Skin of body (tissue), 3 donors: ENCODE data around the gene ZFY. TPM values are rescaled to one million over a fixed set of nuclear protein-coding genes. Genes with fewer than 3 reads are reported as not detected.
"Not testable (repeated sequence)": the region's sequence is repeated elsewhere in the genome, so short reads cannot be mapped to it uniquely, and the experiment has no call there.

Experiments used
- DNase-seq: peaks from one replicate; lab custom pipeline; 2025; lab: John Stamatoyannopoulos, UW
- small RNA-seq: library from RNA; depleted of rRNA; stranded (forward); fragments of <200 nt; gene quantifications from one replicate; pipeline ENCODE3, GENCODE V24; 2014; ENCODE audit warnings: low replicate concordance
- total RNA-seq: library from RNA; depleted of rRNA; stranded (reverse); fragments of >200 nt; gene quantifications from one replicate; pipeline ENCODE4 v1.2.3, GENCODE V29; 2014

The ZFY gene
- total RNA-seq, 1 donor from 2014 or later: not detected

DNA sequence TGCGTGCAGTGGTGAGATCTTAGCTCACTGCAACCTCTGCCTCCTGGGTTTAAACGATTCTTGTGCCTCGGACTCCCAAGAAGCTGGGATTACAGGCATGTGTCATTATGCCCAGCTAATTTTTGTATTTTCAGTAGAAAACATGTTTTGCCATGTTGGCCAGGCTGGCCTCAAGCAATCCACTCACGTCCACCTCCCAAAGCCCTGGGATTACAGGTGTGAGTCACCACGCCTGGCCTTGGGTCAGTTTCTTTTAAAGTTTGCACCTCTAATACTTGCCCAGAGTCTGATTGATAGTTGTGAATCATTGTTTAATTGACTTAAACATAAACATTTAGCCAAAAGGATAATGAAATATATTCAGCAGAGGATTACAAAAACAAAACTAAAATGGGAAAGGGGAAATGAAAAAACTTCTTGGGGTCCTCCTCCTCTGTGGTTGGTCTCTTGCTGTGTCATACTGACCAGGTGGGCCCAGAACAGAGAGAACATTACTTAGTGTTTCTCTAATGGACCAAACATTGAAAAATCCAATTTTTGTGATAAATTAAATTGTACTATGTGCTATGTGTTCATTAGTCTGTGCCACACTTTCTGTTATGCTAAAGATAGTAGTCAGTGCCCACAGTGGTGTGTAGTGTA is 38.0 kb downstream of the ZFY start:
- DNase-seq: no peak

DNA sequence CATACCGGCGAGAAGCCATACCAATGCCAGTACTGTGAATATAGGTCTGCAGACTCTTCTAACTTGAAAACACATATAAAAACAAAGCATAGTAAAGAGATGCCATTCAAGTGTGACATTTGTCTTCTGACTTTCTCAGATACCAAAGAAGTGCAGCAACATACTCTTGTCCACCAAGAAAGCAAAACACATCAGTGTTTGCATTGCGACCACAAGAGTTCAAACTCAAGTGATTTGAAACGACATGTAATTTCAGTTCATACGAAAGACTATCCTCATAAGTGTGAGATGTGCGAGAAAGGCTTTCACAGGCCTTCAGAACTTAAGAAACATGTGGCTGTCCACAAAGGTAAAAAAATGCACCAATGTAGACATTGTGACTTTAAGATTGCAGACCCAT is 44.1 kb downstream of the ZFY start:
- no peak for DNase-seq

DNA sequence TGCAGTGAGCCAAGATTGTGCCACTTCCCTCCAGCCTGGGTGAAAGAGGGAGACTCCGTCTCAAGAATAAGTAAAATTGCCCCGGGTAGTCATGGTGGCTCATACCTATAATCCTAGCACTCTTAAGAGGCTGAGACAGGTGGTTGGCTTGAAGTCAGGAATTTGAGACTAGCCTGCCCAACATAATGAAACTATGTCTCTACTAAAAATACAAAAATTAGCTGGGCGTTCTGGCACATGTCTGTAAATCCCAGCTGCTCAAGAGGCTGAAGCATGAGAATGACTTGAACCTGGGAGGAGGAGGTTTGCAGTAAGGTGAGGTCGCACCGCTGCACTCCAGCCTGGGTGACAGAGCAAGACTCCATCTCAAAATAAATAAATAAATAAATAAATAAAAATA is 49.3 kb downstream of the ZFY start:
- DNase-seq: no peak

DNA sequence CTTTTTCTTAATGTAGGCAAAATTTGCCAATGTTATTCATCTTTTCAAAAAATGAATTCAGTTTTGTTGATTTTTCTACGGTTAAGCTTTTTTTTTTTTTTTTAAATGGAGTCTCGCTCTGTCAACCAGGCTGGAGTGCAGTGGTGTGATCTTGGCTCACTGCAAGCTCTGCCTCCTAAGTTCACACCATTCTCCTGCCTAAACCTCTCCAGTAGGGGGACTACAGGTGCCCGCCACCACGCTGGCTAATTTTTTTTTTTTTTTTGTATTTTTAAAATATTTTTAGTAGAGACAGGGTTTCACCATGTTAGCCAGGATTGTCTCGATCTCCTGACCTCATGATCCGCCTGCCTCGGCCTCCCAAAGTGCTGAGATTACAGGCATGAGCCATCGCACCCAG is 52.0 kb downstream of the ZFY start:
- DNase-seq: not testable (repeated sequence)

DNA sequence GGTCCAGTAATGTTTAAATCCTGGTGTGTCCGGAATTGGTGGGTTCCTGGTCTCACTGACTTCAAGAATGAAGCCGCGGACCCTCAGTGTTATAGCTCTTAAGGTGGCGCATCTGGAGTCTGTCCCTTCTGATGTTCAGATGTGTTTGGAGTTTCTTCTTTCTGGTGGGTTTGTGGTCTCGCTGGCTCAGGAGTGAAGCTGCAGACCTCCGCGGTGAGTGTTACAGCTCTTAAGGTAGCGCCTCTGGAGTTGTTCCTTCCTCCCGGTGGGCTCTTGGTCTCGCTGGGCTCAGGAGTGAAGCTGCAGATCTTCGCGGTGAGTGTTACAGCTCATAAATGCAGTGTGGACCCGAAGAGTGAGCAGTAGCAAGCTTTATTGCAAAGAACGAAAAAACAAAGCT is 62.2 kb downstream of the ZFY start:
- not testable (repeated sequence) for DNase-seq

DNA sequence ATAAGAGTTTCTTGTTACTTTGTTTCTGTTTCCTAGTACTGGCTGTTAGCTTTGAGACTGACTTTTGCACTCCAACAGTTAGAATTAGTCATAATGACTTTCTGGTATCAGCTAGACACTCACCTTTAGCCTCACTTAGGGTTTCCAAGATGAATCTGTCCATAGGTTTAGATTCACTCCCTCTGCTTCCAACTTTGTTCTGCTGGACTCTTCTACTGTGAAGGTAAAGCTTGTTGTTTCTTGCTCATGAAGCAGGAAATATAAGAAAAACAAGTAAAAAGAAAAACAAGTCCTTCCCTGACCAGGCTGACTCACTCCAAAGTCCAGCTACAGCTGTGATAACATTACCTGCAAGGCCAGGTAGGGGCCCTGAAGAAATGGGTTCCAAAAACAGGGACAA is 67.0 kb downstream of the ZFY start:
- no peak for DNase-seq

DNA sequence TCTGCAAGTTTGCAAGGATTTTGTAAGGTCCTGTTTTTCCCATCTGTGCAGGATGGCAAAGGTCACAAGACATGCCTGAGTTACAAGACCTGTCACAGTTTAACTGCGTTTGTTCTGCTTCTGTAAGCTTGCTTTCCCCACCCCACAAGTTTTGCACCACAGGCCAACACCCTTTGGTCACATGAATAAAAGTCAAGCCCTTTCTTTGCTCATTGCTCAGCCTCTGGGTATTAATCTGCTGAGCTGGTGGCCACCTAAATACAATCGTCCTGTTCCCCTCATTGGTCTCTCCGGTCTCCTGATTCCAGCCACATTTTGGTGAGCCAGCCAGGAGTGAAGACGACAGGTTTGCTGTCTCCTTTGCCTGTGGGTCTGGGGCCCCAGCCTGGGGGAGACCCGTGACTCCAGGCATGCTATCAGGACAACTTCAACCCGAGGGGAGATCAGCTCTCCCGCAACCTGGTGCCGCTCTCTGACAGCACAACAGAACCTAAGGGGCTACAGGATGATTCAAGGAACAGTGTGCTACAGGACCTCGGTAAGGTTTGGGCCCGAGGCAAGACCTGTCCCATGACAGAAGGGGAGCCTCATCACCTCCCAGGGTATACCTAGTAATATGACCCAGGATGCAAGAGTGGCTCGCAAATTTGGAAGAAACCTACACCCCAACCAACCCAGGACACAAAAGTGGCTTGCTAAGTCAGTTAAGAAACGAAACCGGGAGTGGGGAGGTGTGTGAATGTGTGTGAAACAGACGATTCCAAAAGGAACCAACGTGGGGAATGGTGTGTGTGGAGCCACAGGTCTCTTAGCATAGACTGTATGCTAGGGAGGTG is 67.7 kb downstream of the ZFY start:
- no peak for DNase-seq

DNA sequence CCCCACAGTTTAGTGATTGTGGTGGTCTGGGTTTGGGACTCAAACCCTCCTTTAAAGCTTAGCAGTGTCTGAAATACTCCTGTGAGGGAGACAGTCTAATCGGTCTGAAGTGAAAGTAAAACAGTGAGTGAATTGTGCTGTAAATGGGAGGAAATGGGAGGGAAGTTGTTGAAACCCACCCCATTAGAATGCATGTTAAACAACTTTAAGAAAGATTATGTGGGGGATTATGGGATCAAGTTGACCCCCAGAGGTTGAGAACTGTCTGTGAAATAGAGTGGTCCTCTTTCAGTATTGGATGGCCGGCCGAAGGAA is 68.3 kb downstream of the ZFY start:
- DNase-seq: no peak

DNA sequence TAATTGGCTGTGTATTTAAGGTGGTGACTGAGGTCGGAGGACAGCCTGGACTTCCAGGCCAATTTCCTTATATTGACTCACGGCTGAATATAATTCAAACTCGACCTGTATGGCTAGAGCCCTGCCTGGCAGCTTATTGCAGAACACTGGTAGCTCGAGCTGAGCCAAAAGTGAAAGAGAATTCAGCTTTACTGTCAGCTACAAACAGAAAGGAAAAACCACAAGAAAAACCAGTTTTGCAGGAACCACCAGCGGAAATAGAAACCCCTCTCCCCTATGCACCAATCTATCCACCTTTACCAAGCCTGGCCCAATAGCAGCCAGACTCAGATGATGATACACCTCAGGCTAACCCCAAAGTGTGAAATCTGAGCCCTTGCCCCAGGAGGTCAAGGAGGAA is 68.7 kb downstream of the ZFY start:
- DNase-seq: no peak

DNA sequence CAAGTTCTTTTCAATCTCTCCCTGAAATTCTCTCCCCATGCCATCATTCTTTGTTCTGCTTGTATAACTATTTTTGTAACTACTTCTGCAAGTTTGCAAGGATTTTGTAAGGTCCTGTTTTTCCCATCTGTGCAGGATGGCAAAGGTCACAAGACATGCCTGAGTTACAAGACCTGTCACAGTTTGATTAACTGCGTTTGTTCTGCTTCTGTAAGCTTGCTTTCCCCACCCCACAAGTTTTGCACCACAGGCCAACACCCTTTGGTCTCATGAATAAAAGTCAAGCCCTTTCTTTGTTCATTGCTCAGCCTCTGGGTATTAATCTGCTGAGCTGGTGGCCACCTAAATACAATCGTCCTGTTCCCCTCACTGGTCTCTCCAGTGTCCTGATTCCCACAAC is 70.8 kb downstream of the ZFY start:
- not testable (repeated sequence) for DNase-seq

DNA sequence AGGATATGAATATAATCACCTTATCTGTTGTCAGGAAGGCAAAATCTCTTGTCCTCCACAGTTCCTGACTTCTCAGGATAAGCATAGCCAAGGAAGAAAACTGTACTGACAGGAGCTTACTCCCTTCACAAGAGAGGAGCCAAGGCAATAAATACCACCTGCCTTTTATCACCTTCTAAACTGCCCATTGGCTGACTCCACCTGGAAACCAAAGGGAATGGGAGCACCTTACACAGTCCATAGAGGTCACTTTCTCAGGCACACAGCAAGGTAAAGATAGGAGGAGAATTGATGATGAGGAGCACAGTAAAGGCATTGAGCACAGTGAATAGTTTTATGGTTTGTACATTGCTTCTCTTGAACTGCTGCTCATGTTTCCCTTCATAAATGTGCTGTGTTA is 72.8 kb downstream of the ZFY start:
- no peak for DNase-seq

DNA sequence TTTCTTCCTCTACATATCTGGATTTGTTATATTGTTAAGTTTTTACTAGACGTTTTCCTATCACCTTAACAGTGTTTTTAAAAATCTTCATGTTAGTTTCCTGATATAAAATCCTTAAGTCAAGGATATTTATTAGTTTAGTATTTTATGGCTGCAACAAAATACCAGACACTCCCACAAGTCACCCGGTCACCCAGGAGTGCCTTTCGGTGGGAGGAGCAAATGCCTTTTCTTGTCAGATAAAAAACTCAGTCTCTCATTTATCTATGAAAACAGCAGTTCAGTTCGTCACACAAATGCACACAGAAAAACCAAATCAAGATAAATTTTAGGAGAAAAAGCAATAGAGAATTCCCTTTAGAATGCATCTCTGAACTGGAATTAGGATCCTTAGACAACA is 77.0 kb downstream of the ZFY start:
- DNase-seq: no peak

DNA sequence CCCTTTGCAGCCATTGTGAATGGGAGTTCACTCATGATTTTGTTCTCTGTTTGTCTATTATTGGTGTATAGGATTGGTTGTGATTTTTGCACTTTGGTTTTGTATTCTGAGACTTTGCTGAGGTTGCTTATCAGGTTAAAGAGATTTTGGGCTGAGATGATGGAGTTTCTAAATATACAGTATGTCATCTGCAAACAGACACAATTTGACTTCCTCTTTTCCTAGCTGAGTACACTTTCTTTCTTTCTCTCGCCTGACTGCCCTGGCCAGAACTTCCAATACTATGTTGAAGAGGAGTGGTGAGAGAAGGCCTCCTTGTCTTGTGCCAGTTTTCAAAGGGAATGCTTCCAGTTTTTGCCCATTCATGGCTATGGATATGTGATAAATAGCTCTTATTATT is 81.4 kb downstream of the ZFY start:
- DNase-seq: no peak

DNA sequence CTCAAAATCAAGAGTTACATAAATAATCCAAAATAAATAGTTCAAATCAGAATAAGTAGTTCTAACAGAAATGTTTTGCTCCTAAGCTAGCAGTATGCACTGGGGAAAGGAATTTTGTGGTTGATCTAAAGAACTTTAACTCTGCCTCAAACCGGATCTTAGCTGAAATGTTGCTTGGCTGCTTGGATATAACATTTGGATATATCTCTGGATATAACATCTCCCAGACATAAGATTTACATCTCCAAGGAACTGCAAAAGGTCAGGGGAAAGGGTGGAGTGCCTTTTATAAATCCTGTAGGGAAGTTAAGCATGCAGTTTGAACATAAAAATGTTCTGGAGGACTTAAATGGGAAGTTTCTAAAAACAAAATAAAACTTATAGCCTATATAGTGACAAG is 83.4 kb downstream of the ZFY start:
- no peak for DNase-seq

DNA sequence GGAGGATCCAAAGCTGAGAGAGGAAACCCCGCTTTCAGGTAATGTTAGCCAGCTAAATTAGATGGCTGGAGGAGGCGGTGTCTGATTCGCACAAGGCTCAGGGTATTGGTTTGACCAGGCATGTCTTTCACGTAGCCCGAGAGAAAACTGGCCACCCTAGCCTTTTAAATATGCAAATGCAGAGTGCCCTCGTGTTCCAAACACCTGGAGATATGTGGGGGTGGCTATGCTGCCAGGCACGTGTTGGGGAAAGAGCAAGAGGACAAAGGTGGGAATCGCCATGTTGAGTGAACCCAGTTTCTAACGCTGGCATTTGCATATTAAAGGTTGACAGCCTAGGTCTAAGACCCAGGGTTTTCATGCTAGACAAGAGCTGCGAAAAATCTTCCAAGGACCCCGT is 84.4 kb downstream of the ZFY start:
- DNase-seq: no peak

DNA sequence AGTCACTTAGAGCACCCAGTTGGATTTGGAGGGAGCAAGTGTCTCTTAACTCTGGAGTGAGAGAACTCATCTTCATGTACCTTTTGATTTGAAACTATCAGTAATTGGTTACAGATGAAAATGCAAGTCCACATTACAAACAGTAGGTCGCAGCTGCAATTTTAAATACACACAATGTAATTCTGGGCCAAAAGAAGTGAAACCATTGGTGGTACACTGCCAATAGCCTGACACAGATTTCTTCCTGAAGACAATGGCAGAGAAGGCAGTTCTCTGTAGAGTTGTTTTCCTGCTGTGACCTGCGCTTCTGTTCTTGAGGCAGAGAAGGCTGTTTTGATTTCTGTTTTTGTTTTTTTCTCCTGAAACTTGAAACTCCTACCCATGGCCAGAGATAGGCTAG is 86.0 kb downstream of the ZFY start:
- no peak for DNase-seq

DNA sequence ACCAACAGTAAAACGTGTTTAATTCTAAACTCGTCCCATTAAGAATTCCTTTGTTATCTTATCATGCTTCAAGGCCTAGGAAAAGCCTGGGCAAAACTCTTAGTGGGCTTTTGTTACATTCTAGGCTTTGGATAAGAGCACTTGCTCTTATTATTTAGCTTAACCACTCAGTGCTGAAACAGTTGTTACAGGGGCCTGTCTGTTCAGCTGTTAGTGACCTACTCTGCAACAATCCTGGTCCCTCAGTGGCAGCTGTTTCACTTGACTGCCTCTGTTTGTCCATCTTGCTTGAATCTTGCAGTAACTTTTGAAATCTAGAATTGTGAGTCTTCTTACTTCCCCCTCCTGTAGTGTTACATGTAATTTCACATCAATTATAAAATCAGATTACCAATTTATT is 88.4 kb downstream of the ZFY start:
- DNase-seq: no peak

DNA sequence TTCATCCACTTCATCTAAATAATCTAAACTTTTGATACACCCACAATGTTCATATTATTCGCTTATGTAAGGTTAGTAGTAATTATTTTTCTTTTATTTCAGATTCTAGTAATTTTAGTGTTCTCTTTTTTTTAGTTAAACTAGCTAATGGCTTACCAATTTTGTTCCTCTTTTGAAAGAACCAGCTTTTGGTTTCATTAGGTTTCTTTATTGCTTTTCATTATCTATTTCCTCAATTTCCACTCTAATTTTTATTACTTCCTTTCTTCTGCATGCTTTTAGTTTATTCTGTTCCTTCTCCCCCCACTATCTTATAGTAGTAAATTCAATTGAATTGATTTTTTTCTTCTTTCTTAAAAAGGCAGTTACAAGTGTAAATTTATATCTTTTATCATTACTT is 90.2 kb downstream of the ZFY start:
- no peak for DNase-seq

Small RNA genes lying within 50 kb of the gene (small RNA-seq; reads per million reads assigned to genes)
- not detected for gene EEF1A1P41

Other genes with a start within 250 kb of the ZFY start
- not detected for gene SRY, start 147.7 kb upstream of the ZFY start, total RNA-seq
- 0.20 TPM for gene RPS4Y1, start 93.8 kb upstream of the ZFY start, total RNA-seq